CD4-positive, CD25-positive, alpha-beta regulatory T cell (primary cell): ENCODE results near the gene PPP1R13B. TPM values are rescaled to one million over a fixed set of nuclear protein-coding genes. Genes with fewer than 3 reads are reported as not detected.
A peak's percentile ranks its signal among the peaks of the same experiment; 100 is the strongest.

ENCODE experiments used
- ATAC-seq, 2 donors: fragments of 150-1000 bp; cut with Tn5 transposase; one replicate each; pipeline ENCODE4 v1.10.0; 2021; ENCODE audit warnings: low read depth in 2 of 2, moderate number of reproducible peaks in 2 of 2, moderate library complexity in 1 of 2
- DNase-seq, 3 donors: peaks; one replicate each; pipeline versions ENCODE4 v3.0.0 to v3.0.0-alpha.2; 2012 to 2022; ENCODE audit warnings: mixed read lengths in 1 of 3
- H3K27ac ChIP-seq: one replicate; pipeline ENCODE4 v1.7.0; 2013; ENCODE audit warnings: mild to moderate bottlenecking, low read length; ENCODE audit not compliant: insufficient read depth, poor library complexity, severe bottlenecking
- H3K27me3 ChIP-seq: one replicate; pipeline ENCODE4 v1.7.0; 2013; ENCODE audit warnings: low read length; ENCODE audit not compliant: control insufficient read depth, insufficient read depth
- H3K36me3 ChIP-seq: one replicate; pipeline ENCODE4 v1.7.0; 2013; ENCODE audit warnings: mild to moderate bottlenecking, low read length, moderate library complexity; ENCODE audit not compliant: control insufficient read depth, insufficient read depth
- H3K4me1 ChIP-seq: 2 replicates; pipeline ENCODE4 v1.7.0; 2013; ENCODE audit warnings: mild to moderate bottlenecking, low read length; ENCODE audit not compliant: insufficient read depth, control insufficient read depth, poor library complexity, severe bottlenecking
- H3K4me3 ChIP-seq: one replicate; pipeline ENCODE4 v1.7.0; 2013; ENCODE audit warnings: low read depth, mild to moderate bottlenecking, low read length, moderate library complexity
- H3K9me3 ChIP-seq, 2 experiments: 1 replicate in 1 of 2; 2 replicates in 1 of 2; pipeline ENCODE4 v1.7.0; 2013; ENCODE audit warnings: low read length in 2 of 2, mild to moderate bottlenecking in 1 of 2, moderate library complexity in 1 of 2; ENCODE audit not compliant: control insufficient read depth in 2 of 2
- H3K27ac Mint-ChIP-seq, 3 donors: one replicate each; pipeline ENCODE4 v1.8.0; 2020 to 2022; ENCODE audit warnings: mild to moderate bottlenecking in 3 of 3, mixed read lengths in 3 of 3, moderate library complexity in 2 of 3
- H3K27me3 Mint-ChIP-seq: one replicate; pipeline ENCODE4 v1.8.0; 2022; ENCODE audit warnings: mild to moderate bottlenecking, mixed read lengths
- H3K36me3 Mint-ChIP-seq: one replicate; pipeline ENCODE4 v1.8.0; 2020; ENCODE audit warnings: mixed read lengths
- H3K4me1 Mint-ChIP-seq, 4 donors: one replicate each; pipeline ENCODE4 v1.8.0; 2020 to 2022; ENCODE audit warnings: mixed read lengths in 4 of 4, mild to moderate bottlenecking in 1 of 4
- H3K4me3 Mint-ChIP-seq, 4 donors: one replicate each; pipeline ENCODE4 v1.8.0; 2020 to 2022; ENCODE audit warnings: mild to moderate bottlenecking in 4 of 4, mixed read lengths in 4 of 4, moderate library complexity in 3 of 4
- H3K9me3 Mint-ChIP-seq, 7 donors: one replicate each; pipeline ENCODE4 v1.8.0; 2020 to 2022; ENCODE audit warnings: mixed read lengths in 7 of 7, mild to moderate bottlenecking in 3 of 7, moderate library complexity in 2 of 7
- polyA plus RNA-seq, 4 donors: library from polyadenylated mRNA; unstranded; fragments of 300-500 nt; fragmentation: Illumina TruSeq; gene quantifications; one replicate each; pipeline ENCODE4 v1.2.3, GENCODE V29; 2021
- total RNA-seq: library from RNA; stranded (reverse); gene quantifications from one replicate; pipeline ENCODE4 v1.2.3, GENCODE V29; 2022

Gene PPP1R13B
- total and polyA plus RNA-seq, 5 donors from 2014 or later: 1.5 to 21.5 (median 3.0) TPM

DNA sequence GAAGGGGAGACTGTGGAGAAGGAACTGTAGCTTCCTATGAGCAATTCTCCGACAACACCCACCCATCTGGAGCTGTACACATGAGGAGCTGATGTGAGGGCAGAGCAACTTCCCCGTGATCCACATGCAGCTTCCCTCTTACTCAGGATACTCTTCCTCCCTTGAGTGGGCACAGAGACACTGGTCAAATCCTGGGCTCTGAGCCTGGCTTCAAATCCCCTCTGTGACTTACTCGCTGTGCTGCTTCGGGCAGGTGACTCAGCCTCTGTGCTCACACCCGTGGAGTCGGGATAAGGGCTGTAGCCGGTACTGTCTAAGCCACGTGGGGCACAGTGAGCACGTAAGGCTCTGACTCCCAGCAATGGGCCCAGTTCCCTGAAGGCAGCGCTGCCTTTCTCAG is 100.7 kb downstream of the PPP1R13B start:
- peak overlapping the region in 1 of 3 donors; percentile 35 for H3K27ac Mint-ChIP-seq
- H3K4me1 Mint-ChIP-seq: peaks cover 0 to 15% (median 5%) of the 10 kb centered on the region in 4 donors
- no peak overlapping the region for H3K4me3 ChIP-seq
- H3K4me3 Mint-ChIP-seq: no peak overlapping the region
- no peaks in the 10 kb centered on the region for H3K9me3 Mint-ChIP-seq
- H3K36me3 Mint-ChIP-seq: peaks cover 18% of the 10 kb centered on the region
- no peak overlapping the region for H3K27ac ChIP-seq
- no peaks in the 10 kb centered on the region for H3K9me3 ChIP-seq
- ATAC-seq (no peak), DNase-seq (no peak)
- H3K27me3 Mint-ChIP-seq: no peaks in the 10 kb centered on the region
- H3K4me1 ChIP-seq: peaks cover 7% of the 10 kb centered on the region
- peaks cover 3% of the 10 kb centered on the region for H3K36me3 ChIP-seq
- no peaks in the 10 kb centered on the region for H3K27me3 ChIP-seq

DNA sequence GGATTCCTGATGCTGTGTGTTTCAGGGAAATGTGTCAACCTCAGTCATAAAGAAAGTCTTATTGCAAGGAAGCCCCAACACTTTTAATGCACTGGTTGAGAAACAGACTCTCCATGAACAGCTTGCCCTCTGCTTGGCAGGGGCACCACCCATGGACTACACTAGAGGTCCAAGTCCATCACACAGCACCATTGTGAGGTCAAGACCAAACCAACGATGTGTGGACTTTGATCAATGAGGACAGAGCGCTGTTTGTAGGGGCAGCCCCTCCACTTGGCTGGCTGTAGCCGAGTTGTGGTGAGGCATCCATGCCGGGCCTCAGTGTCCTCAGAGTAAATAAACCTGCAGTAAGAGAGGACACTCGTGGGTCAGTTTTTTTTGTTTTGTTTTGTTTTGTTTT is 102.0 kb downstream of the PPP1R13B start:
- Histone ChIP-seq H3K9me3 (no peaks in the 10 kb centered on the region), H3K27me3 (no peaks in the 10 kb centered on the region), H3K27ac (no peak overlapping the region), H3K36me3 (peaks cover 3% of the 10 kb centered on the region), H3K4me3 (no peak overlapping the region), H3K4me1 (peaks cover 7% of the 10 kb centered on the region)
- Mint-ChIP-seq H3K4me3 (no peak overlapping the region), H3K27me3 (no peaks in the 10 kb centered on the region), H3K9me3 (no peaks in the 10 kb centered on the region), H3K36me3 (peaks cover 21% of the 10 kb centered on the region), H3K4me1 (peaks cover 0 to 15% (median 5%) of the 10 kb centered on the region in 4 donors), H3K27ac (no peak overlapping the region)
- ATAC-seq: no peak
- DNase-seq: no peak

DNA sequence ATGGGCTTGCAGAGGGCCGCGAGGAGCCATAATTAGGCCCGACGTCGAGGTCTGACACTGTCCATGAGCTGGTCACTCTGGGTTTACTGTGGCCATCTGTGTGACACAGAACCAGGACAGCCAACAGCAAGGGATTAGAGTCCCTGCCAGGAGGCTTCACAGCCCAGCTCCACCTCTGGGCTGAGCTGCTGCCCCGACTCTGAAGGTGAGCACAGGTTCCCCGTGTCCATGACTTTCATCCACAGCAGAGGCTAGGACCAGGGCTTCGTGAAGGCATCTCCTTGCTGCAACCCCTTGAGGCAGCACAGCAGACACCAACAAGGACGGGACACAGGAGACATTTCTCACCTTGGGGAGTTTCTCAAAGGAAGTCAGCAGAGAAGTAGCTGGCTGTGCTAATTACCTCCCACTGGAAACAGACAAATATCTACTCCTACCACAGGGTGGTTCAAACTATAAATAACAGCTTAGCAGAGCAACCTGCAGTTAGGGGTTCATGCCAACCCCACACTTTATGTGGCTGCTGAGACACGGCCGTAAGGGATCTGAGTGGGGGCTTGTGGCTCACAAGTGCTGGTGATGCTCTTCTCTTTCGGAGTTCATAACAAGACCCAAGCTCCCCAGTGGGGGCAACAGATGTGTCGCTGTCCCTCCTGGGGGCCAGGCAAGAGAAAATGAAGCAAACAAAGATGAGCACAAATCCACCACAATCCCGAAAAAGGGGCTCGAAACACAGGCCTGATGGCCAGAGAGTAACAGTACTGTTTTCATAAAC is 102.6 kb downstream of the PPP1R13B start:
- ATAC-seq (no peak), DNase-seq (no peak)
- no peaks in the 10 kb centered on the region for H3K27me3 Mint-ChIP-seq
- no peak overlapping the region for H3K4me3 Mint-ChIP-seq
- H3K36me3 Mint-ChIP-seq: peaks cover 23% of the 10 kb centered on the region
- H3K4me1 ChIP-seq: peaks cover 7% of the 10 kb centered on the region
- peaks cover 0 to 15% (median 5%) of the 10 kb centered on the region in 4 donors for H3K4me1 Mint-ChIP-seq
- H3K9me3 Mint-ChIP-seq: no peaks in the 10 kb centered on the region
- no peak overlapping the region for H3K27ac ChIP-seq
- no peaks in the 10 kb centered on the region for H3K27me3 ChIP-seq
- H3K4me3 ChIP-seq: no peak overlapping the region
- H3K27ac Mint-ChIP-seq: no peak overlapping the region
- H3K36me3 ChIP-seq: peaks cover 3% of the 10 kb centered on the region
- no peaks in the 10 kb centered on the region for H3K9me3 ChIP-seq

DNA sequence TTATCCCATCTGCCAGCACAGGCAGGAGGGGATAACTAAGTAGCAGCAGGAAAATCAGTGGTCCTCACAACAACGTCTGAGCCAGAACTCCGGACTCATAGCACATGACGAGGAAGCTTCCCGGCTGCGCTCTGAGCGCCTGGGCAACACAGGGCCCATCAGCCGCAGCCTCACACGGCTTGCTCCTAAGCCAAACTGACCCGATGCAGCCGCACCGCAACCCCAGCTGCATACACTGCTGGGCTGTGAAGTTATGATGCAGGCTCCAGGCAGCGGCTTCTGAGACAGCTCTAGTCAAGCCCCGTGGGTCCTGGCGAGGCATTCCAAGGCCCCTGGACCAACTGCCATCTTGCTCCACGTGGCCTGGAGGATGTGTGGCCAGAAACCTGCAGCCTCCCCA is 103.7 kb downstream of the PPP1R13B start:
- H3K4me1 ChIP-seq: peaks cover 6% of the 10 kb centered on the region
- H3K4me3 Mint-ChIP-seq: no peak overlapping the region
- H3K27me3 Mint-ChIP-seq: no peaks in the 10 kb centered on the region
- H3K27me3 ChIP-seq: no peaks in the 10 kb centered on the region
- H3K4me3 ChIP-seq: no peak overlapping the region
- peaks cover 23% of the 10 kb centered on the region for H3K36me3 Mint-ChIP-seq
- DNase-seq (no peak), ATAC-seq (no peak)
- H3K4me1 Mint-ChIP-seq: peaks cover 0 to 13% (median 4%) of the 10 kb centered on the region in 4 donors
- no peak overlapping the region for H3K27ac Mint-ChIP-seq
- H3K9me3 ChIP-seq: no peaks in the 10 kb centered on the region
- peaks cover 10% of the 10 kb centered on the region for H3K36me3 ChIP-seq
- no peak overlapping the region for H3K27ac ChIP-seq
- no peaks in the 10 kb centered on the region for H3K9me3 Mint-ChIP-seq

DNA sequence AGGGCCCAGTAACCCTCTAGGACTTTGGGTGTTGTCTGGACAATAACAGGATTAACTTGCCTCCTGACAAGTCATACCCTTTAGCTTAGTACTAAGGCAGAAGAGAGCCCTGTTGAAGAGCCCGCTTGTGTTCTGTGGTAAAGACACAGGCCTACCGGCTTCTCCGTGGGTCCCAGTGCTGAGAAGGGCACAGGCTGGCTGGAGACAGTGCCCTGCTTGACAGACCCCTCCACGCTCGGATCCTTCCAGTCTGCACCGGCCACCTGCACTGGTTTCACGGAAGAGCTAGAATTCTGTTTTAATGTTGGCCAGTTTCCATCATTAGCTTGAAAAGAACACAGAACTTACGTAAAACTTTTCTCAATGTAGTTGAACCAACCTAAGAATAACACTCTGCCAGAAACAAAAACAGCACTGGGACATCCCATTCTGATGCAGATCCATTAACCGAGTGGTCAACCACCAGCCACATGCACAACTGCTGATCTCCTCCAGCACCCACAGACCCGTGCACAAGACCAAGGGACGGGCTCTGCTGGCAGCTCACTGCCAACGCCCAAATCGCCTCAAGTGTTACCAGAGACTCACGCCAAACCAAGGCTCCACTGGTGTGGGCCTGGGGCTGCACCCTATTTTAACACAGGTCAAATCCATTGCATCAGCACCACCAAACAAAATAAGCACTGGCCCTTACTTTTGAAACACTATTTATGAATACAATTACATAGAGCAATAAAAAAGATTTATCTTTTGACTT is 104.7 kb downstream of the PPP1R13B start:
- Histone ChIP-seq H3K27me3 (no peaks in the 10 kb centered on the region), H3K27ac (no peak overlapping the region), H3K36me3 (peaks cover 14% of the 10 kb centered on the region), H3K4me1 (no peaks in the 10 kb centered on the region), H3K9me3 (no peaks in the 10 kb centered on the region), H3K4me3 (no peak overlapping the region)
- no peaks in the 10 kb centered on the region for H3K9me3 Mint-ChIP-seq
- DNase-seq: no peak
- H3K27me3 Mint-ChIP-seq: no peaks in the 10 kb centered on the region
- H3K4me1 Mint-ChIP-seq: peaks cover 0 to 3% (median 0%) of the 10 kb centered on the region in 4 donors
- ATAC-seq: no peak
- H3K27ac Mint-ChIP-seq: no peak overlapping the region
- peaks cover 30% of the 10 kb centered on the region for H3K36me3 Mint-ChIP-seq
- H3K4me3 Mint-ChIP-seq: no peak overlapping the region

DNA sequence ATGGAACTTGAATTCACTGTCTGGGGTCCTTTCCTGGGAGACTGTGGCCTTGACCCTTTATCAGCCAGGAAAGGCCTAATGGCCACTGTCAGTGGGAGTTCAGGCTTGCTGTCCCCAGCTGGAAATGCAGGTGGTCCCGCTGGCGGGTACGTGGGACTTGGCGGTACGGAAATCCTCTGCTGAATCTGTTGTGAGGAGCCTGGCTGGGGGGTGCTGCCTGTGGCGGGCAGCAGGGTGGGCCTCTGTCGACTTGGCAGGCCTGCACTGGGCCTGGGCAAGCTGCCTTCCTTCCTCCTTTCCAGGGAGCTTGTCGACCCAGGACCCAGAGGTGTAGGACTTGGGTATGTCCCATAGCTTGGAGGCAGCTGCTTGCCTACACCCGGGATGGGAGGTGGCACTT is 105.5 kb downstream of the PPP1R13B start:
- Mint-ChIP-seq H3K4me3 (no peak overlapping the region), H3K36me3 (peaks cover 32% of the 10 kb centered on the region)

DNA sequence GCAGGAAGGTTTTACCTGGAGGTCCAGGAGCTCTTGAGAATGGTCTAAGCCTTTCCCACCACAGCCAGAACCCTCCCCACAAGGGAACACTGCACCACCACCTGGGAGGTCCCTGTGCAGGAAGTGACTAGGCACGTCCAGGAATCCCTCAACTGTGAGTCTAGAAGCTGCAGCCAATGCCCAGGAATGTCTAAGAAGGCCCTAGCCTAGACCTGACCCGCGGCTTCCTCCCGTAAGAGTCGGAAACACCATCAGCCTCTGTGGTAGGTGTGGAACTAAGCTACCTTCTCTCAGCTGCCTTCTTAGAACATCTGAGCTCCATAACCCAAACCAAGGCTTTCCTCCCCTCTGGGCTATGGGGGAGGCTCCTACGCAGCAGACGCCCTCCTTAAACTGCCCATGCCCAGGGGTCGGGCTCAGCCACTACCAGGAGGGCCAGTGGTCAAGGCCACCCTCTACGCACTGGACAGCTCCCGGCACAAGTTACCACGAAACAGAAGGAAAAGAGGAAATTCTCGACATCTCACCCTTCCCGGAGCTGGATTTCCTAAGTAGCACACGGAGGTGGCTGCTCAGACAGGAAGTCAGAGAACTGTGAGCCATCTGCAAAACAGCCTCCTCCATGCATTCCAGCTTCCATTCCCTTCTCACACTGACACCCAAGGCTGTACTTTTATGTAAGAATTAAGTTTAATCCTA is 106.2 kb downstream of the PPP1R13B start:
- Histone ChIP-seq H3K27me3 (no peaks in the 10 kb centered on the region), H3K4me3 (no peak overlapping the region), H3K36me3 (peaks cover 17% of the 10 kb centered on the region), H3K27ac (no peak overlapping the region), H3K9me3 (no peaks in the 10 kb centered on the region), H3K4me1 (no peaks in the 10 kb centered on the region)
- Mint-ChIP-seq H3K27ac (peak overlapping the region in 1 of 3 donors; percentile 5), H3K4me1 (no peaks in the 10 kb centered on the region), H3K36me3 (peaks cover 27% of the 10 kb centered on the region), H3K27me3 (no peaks in the 10 kb centered on the region), H3K4me3 (no peak overlapping the region), H3K9me3 (no peaks in the 10 kb centered on the region)
- ATAC-seq (no peak), DNase-seq (no peak)

More for the DNA sequence above, 105.5 kb downstream of the PPP1R13B start:
- no peaks in the 10 kb centered on the region for H3K4me1 ChIP-seq
- ATAC-seq (no peak), DNase-seq (no peak)
- Mint-ChIP-seq H3K4me1 (no peaks in the 10 kb centered on the region), H3K27ac (no peak overlapping the region), H3K9me3 (no peaks in the 10 kb centered on the region), H3K27me3 (no peaks in the 10 kb centered on the region)
- peaks cover 17% of the 10 kb centered on the region for H3K36me3 ChIP-seq
- H3K4me3 ChIP-seq: no peak overlapping the region
- no peak overlapping the region for H3K27ac ChIP-seq
- no peaks in the 10 kb centered on the region for H3K9me3 ChIP-seq
- H3K27me3 ChIP-seq: no peaks in the 10 kb centered on the region
